GM12801 (cell line): ENCODE results near the gene CALHM1.

Experiments used
- CTCF ChIP-seq: IDR thresholded peaks from one replicate; pipeline ENCODE4 v1.5.1; 2011; ENCODE audit warnings: control low read depth; ENCODE audit not compliant: insufficient read length; ENCODE audit errors: extremely low read depth

CALHM1 gene

GRCh38 chr10:103458720-103459119 lies at the start of gene CALHM1:
TSS of gene CALHM1 (minus strand) at chr10:103458900. CDS start at chr10:103458751, 149 bp downstream.
- TF ChIP-seq CTCF, result no peak

GRCh38 chr10:103507235-103508191 lies 48.8 kb upstream of the CALHM1 start:
- TF ChIP-seq CTCF, result no peak

- no peak for TF ChIP-seq CTCF
Measured at GRCh38 chr10:103506061-103506460, 47.4 kb upstream of the CALHM1 start.

GRCh38 chr10:103504181-103504783 lies 45.6 kb upstream of the CALHM1 start:
- TF ChIP-seq CTCF, result no peak

- no peak for TF ChIP-seq CTCF
Measured at GRCh38 chr10:103502849-103503660, 44.4 kb upstream of the CALHM1 start.

- TF ChIP-seq CTCF, result no peak
Measured at GRCh38 chr10:103501186-103501585, 42.5 kb upstream of the CALHM1 start.

GRCh38 chr10:103500481-103500880 lies 41.8 kb upstream of the CALHM1 start:
- TF ChIP-seq CTCF, result no peak
